Measurements from ENCODE around the gene GPC1.
"Not testable (repeated sequence)": the region's sequence is repeated elsewhere in the genome, so short reads cannot be mapped to it uniquely, and the experiment has no call there.

GPC1 gene, protein sequence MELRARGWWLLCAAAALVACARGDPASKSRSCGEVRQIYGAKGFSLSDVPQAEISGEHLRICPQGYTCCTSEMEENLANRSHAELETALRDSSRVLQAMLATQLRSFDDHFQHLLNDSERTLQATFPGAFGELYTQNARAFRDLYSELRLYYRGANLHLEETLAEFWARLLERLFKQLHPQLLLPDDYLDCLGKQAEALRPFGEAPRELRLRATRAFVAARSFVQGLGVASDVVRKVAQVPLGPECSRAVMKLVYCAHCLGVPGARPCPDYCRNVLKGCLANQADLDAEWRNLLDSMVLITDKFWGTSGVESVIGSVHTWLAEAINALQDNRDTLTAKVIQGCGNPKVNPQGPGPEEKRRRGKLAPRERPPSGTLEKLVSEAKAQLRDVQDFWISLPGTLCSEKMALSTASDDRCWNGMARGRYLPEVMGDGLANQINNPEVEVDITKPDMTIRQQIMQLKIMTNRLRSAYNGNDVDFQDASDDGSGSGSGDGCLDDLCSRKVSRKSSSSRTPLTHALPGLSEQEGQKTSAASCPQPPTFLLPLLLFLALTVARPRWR

DNA sequence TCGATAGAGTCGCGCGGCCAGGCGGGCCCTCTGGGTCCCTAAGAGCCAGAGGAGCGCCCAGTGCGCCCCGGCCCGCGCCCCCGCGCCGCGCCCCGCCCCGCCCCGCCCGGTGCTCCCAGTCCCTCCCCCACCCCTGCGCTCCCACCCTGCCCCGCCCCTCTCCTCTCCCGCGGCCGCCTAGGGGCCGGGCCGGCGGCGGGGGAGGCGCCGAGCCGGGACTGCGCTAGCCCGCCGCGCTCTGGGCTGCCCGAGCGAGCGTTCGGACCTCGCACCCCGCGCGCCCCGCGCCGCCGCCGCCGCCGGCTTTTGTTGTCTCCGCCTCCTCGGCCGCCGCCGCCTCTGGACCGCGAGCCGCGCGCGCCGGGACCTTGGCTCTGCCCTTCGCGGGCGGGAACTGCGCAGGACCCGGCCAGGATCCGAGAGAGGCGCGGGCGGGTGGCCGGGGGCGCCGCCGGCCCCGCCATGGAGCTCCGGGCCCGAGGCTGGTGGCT is at the start of gene GPC1:
GPC1 (plus strand) TSS at position 207 of the 491 bp plus-strand sequence; CDS start at position 463, 256 bp downstream.
- ATAC-seq (replicated peaks; ENCODE audit: extremely low read depth, poor library complexity, severe bottlenecking), result peak; percentile 29
- H3K27me3 Mint-ChIP-seq, result peaks cover 42% of the 10 kb centered on the region
- H3K4me3 Mint-ChIP-seq, result peak within 1 kb of the TSS; percentile 79
- no peaks in the 10 kb centered on the region for H3K9me3 Mint-ChIP-seq
- no peak for DNase-seq (ENCODE audit: low spot score in 2 of 2)
- H3K4me1 Mint-ChIP-seq, result peaks cover 10% of the 10 kb centered on the region
- H3K36me3 Mint-ChIP-seq (ENCODE audit: insufficient read depth), result no peaks in the 10 kb centered on the region
- no peak within 1 kb of the TSS for H3K27ac Mint-ChIP-seq (ENCODE audit: low read depth)

DNA sequence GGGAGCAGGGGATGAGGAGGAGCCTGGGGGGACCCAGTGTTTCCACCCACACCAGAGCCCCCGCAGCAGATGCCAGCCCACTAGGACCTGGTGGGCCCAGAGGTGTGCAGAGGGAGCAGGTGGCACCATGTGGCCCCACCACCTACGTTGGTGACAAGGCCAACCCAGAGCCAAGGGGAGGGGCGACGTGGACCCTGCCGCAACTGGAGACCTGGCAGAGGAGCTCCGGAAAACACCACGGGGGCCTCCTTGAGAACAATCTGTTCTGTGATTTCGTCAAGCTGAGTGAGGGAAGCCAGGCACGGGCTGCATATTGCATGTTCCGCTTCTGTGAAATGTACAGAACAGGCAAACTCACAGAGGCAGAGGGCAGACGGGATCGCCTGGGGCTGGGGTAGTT is 49.1 kb upstream of the GPC1 start:
- H3K27me3 Mint-ChIP-seq, result peaks cover 18% of the 10 kb centered on the region
- no peaks in the 10 kb centered on the region for H3K9me3 Mint-ChIP-seq
- H3K4me3 Mint-ChIP-seq, result no peak overlapping the region
- DNase-seq (ENCODE audit: low spot score in 2 of 2) (no peak), ATAC-seq (replicated peaks; ENCODE audit: extremely low read depth, poor library complexity, severe bottlenecking) (no peak)
- H3K27ac Mint-ChIP-seq (ENCODE audit: low read depth), result no peak overlapping the region
- no peaks in the 10 kb centered on the region for H3K4me1 Mint-ChIP-seq
- no peaks in the 10 kb centered on the region for H3K36me3 Mint-ChIP-seq (ENCODE audit: insufficient read depth)

DNA sequence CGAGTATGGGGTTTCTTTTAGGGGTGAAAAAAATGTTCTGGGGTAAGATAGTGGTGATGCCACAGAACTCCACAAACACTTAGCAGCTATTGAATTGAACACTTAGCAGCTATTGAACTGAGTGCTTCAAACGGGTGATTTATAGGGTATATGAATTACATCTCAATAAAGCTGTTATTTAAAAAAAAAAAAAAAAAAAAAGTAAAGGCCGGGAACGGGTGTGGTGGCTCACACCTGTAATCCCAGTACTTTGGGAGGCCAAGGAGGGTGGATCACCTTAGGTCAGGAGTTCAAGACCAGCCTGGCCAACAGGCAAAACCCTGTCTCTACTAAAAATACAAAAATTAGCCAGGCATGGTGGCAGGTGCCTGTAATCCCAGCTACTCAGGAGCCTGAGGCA is 48.7 kb upstream of the GPC1 start:
- not testable (repeated sequence) for DNase-seq (ENCODE audit: low spot score in 2 of 2); ATAC-seq (replicated peaks; ENCODE audit: extremely low read depth, poor library complexity, severe bottlenecking); H3K4me1 Mint-ChIP-seq; H3K36me3 Mint-ChIP-seq (ENCODE audit: insufficient read depth); H3K4me3 Mint-ChIP-seq; H3K27ac Mint-ChIP-seq (ENCODE audit: low read depth); H3K9me3 Mint-ChIP-seq
- peaks cover 18% of the 10 kb centered on the region for H3K27me3 Mint-ChIP-seq

DNA sequence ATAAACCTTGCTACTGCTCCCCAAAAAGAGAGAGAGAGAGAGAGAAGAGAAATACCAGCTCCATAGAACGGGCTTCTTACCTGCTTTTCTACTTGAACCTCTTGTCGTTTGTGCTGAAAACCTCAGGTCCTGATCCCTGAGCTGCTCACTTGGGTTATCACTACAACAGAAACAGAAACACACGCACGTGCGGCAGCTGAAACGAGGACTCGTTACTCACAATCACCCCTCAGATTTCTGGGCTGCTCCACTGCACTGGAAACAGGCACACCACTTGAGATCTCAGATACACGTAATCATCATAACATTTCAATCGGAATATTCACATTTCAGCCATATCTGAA is 48.2 kb upstream of the GPC1 start:
- no peaks in the 10 kb centered on the region for H3K9me3 Mint-ChIP-seq
- peaks cover 18% of the 10 kb centered on the region for H3K27me3 Mint-ChIP-seq
- ATAC-seq (replicated peaks; ENCODE audit: extremely low read depth, poor library complexity, severe bottlenecking), result no peak
- H3K27ac Mint-ChIP-seq (ENCODE audit: low read depth), result no peak overlapping the region
- no peak overlapping the region for H3K4me3 Mint-ChIP-seq
- H3K4me1 Mint-ChIP-seq, result no peaks in the 10 kb centered on the region
- no peaks in the 10 kb centered on the region for H3K36me3 Mint-ChIP-seq (ENCODE audit: insufficient read depth)
- DNase-seq (ENCODE audit: low spot score in 2 of 2), result no peak

DNA sequence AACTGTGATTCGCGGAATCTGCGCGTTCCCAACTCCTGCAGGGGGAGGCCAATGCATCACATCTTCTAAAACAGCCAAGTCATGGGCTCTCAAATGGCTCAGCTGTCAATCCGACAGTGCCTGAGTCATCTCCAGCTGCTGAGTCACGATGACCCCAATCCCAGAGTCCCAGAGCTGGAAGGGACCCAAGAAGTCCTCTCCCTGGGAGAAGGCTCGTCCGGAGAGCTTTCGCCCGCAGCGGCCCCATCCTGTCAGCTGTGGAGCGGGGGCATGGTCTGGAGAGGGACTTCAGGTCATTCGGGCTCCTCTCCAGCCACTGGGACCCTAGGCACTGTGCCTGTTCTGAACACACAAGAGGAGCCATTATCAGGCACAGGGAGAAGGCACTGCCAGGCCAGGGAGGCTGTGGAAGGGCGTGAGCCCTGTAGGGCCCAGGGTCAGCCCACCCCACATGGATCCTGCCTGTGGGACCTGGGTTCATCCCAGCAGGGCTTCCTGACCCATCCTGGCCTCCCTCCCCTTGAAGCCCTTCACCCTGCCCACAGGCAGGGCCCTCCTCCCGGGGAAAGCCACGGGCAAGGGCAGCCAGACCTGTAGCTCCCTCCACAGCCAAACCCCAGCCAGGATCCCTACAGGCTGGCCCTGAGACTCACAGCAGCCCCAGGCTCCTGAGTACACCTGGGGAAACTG is 47.6 kb upstream of the GPC1 start:
- Mint-ChIP-seq H3K9me3 (no peaks in the 10 kb centered on the region), H3K27ac (ENCODE audit: low read depth) (no peak overlapping the region), H3K4me3 (no peak overlapping the region), H3K4me1 (no peaks in the 10 kb centered on the region), H3K27me3 (peaks cover 18% of the 10 kb centered on the region), H3K36me3 (ENCODE audit: insufficient read depth) (no peaks in the 10 kb centered on the region)
- no peak for ATAC-seq (replicated peaks; ENCODE audit: extremely low read depth, poor library complexity, severe bottlenecking)
- DNase-seq (ENCODE audit: low spot score in 2 of 2), result no peak

DNA sequence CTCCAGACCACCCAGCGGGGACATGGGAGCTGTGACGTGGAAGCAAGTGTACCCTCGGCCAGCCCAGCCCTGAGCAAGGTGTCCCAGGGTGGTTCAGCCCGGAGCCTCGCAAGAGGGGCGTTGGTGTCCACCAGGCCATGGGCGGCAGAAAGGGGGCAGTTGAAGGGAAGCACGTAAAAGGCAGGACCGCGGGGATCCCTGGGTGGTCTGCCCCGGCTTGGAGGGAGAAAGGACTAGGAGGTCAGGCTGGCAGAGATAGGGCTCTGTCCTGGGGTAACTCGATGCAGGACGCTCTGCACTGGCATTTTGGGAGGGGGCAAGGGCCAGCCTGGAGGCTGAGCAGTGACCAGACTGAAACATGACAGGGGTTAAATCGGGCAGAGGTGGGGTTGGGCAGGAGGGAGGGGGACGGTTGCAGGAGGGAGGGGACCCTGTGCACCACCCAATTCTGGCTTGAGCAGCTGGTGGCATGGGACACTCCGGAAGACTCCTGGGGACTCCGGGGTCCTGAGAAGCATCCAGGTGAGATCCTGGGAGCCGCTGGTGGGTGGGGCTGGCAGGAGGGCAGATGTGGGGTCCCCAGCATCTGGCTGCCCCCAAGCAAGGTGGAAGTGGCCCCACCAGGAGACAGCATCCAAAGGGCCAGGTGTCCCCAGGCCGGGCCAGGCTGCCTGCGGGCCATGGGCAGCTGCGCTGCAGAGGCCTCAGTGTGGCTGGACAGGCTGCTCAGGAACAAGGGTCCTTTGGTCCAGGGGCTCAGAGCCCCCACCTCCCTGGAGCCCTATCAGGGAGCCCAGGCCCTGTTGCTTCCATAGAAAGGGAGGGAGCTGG is 46.8 kb upstream of the GPC1 start:
- DNase-seq (ENCODE audit: low spot score in 2 of 2) (no peak), ATAC-seq (replicated peaks; ENCODE audit: extremely low read depth, poor library complexity, severe bottlenecking) (no peak)
- no peak overlapping the region for H3K4me3 Mint-ChIP-seq
- peaks cover 12% of the 10 kb centered on the region for H3K27me3 Mint-ChIP-seq
- H3K36me3 Mint-ChIP-seq (ENCODE audit: insufficient read depth), result no peaks in the 10 kb centered on the region
- no peak overlapping the region for H3K27ac Mint-ChIP-seq (ENCODE audit: low read depth)
- H3K9me3 Mint-ChIP-seq, result no peaks in the 10 kb centered on the region
- H3K4me1 Mint-ChIP-seq, result no peaks in the 10 kb centered on the region

DNA sequence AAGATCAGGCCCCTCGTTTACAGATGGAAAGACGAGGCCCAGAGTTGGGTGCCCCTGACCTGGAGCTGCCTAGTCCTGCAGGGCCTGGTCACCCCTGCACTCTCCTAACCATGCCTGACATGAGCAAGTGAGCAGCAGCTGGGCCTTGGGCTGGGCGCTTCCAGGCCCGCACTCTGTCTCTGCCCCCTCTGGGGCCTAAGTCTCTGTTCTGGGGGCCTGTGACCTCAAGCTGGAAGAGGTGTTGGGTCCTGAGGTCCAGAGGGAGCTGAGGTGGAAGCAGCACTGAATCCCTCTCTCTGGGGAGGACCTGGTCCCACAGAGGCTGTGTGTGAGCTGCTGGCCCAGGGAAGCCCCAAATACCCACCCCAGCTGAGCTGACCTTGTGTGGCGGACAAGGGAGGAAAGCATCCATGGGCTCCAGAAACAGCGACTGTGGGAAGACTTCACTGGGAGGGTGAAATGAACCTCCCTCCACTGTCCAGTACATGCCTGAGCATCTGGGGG is 46.1 kb upstream of the GPC1 start:
- Mint-ChIP-seq H3K27me3 (peaks cover 7% of the 10 kb centered on the region), H3K27ac (ENCODE audit: low read depth) (no peak overlapping the region), H3K4me1 (no peaks in the 10 kb centered on the region), H3K36me3 (ENCODE audit: insufficient read depth) (no peaks in the 10 kb centered on the region), H3K4me3 (no peak overlapping the region), H3K9me3 (no peaks in the 10 kb centered on the region)
- no peak for DNase-seq (ENCODE audit: low spot score in 2 of 2)
- no peak for ATAC-seq (replicated peaks; ENCODE audit: extremely low read depth, poor library complexity, severe bottlenecking)

DNA sequence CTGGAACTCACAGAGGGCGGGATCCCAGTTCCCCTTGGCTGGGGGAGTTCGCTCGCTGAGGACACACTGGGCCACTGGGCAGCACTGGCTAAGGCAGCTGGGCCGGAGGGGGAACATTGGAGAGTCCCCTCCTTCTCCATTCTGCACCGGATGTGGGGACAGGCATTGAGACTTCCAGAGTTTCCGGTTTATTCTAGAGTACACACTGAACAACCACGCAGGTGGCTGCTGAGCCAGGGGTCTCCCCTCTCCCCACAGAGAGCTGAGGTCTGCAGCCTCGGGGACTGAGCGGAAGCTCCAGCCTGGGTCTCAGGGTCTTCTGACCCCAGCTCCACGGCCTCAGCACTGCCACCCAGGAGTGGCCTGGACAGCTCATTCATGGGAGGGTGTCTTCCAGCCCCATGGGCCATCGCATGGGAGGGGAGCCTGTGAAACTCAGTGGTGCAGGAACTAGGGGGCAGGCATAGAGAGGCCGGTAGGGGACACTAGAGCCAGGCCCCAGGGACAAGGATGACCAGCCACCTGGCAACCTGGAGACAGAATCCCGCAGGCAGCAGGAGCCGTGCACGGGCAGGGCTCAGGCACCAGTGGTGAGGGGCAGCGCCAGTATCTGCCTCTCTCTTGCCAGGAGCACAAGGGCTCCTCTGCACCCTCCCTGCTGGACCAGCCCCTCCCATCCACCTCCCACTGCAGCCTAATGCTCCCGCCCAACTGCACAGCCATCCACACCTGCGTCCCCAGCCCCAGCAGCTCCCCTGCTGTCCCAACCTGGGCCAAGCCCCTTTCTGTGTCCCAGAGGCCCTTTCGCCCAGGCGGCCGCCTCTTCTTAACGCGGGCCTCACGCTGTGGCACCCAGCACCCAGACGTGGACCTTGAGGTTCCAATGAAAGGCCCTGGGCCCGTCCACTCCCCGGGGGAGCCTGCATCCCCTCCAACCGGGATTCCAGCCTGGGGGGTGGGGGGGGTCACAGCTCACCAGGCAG is 45.1 kb upstream of the GPC1 start:
- no peaks in the 10 kb centered on the region for H3K9me3 Mint-ChIP-seq
- no peaks in the 10 kb centered on the region for H3K4me1 Mint-ChIP-seq
- ATAC-seq (replicated peaks; ENCODE audit: extremely low read depth, poor library complexity, severe bottlenecking), result no peak
- H3K36me3 Mint-ChIP-seq (ENCODE audit: insufficient read depth), result no peaks in the 10 kb centered on the region
- peaks cover 7% of the 10 kb centered on the region for H3K27me3 Mint-ChIP-seq
- no peak for DNase-seq (ENCODE audit: low spot score in 2 of 2)
- H3K4me3 Mint-ChIP-seq, result no peak overlapping the region
- H3K27ac Mint-ChIP-seq (ENCODE audit: low read depth), result no peak overlapping the region

DNA sequence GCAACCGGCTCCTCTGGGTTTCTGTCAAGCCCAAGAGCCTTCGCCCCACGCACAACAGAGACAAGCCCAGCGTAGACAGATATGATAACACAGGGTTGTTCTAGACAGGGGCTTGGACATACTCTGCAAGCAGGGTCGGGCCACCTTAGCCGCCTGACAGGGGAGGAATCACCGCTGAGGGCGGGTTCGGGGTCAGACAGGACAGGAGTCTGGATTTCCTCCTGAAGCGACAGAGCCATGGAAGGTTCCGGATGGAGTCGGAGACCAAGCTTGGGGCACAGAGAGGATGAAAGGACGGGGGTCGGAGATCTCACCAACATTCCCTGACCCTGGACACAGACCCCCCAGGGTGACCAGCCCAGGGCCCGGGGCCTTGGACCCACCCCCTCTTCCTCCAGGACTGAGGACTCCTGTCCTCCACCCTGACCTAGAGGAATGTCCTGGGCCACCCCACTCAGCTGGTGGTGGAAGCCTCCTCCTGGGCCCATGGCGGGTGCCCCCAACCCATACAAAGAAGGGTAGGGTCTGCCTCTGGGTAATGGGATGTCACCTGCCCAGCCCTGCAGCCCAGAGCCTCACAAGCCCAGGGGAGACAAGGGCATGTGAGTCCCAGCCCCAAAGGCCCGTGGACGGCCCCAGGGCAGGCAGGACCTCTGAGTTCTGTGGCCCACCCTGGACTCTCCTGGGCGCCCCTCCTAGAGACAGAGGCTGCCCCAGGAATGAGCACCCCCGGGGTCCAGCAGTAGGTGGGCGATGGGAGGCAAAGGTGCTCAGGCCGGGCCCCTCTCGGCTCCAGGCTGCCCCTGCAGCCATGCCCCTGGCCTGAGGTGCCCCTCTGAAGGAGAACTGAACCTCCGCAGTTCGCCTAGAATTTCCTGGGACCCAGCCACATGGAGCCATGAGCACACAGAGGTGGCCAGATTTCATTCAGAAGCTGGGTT is 44.1 kb upstream of the GPC1 start:
- Mint-ChIP-seq H3K4me3 (no peak overlapping the region), H3K27ac (ENCODE audit: low read depth) (no peak overlapping the region), H3K36me3 (ENCODE audit: insufficient read depth) (no peaks in the 10 kb centered on the region), H3K27me3 (peaks cover 2% of the 10 kb centered on the region), H3K4me1 (no peaks in the 10 kb centered on the region), H3K9me3 (no peaks in the 10 kb centered on the region)
- no peak for DNase-seq (ENCODE audit: low spot score in 2 of 2)
- ATAC-seq (replicated peaks; ENCODE audit: extremely low read depth, poor library complexity, severe bottlenecking), result no peak

DNA sequence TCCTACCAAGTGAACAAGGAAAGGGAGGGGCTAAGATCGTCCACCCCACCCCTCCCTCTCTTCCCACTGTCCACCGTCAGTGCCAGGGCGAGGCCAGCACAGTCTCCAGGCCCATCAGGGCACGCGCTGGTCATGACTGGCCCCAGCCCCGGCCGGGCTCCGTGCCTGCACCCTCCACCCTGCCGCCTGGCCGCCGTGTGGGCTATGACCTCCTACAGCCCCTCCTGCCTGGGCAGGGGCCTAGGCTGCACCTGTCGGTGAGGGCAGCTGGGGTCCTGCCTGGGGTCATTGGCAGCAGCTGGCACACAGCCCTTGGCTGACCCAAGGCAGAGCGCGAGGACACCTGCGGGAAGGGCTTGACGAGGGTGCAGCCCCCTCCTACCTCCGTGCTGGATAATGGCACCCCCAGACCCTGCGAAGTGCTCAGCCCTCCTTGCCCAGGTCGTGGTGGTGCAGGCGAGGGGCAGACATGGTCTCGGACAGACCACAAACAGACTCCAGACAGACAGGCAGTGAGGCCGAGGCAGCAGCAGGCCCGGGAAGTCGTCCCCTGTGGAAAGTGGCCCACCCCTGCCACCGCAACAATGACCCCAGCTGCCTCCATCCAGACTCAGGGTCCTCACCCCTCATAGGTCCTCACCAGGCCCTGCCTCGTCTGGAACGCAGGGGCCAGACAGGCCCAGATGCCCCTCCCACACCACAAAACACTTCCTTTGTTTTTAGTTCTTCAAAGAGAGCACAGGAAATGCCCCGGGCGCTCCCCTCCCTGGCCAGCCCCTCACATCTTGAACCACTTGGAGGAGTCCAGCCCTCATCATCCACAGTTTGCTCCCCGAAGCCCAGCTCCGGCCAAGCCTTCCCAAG is 43.1 kb upstream of the GPC1 start:
- Mint-ChIP-seq H3K4me3 (no peak overlapping the region), H3K36me3 (ENCODE audit: insufficient read depth) (no peaks in the 10 kb centered on the region), H3K27ac (ENCODE audit: low read depth) (no peak overlapping the region), H3K9me3 (no peaks in the 10 kb centered on the region), H3K27me3 (no peaks in the 10 kb centered on the region), H3K4me1 (no peaks in the 10 kb centered on the region)
- ATAC-seq (replicated peaks; ENCODE audit: extremely low read depth, poor library complexity, severe bottlenecking) (no peak), DNase-seq (ENCODE audit: low spot score in 2 of 2) (no peak)
